NCI-H2227 (cell line): ENCODE measurements around the gene PDRG1.

Experiments
- DNase-seq: peaks from one replicate; lab custom pipeline; 2025; ENCODE audit not compliant: unreplicated experiment; lab: John Stamatoyannopoulos, UW

PDRG1 gene

DNA sequence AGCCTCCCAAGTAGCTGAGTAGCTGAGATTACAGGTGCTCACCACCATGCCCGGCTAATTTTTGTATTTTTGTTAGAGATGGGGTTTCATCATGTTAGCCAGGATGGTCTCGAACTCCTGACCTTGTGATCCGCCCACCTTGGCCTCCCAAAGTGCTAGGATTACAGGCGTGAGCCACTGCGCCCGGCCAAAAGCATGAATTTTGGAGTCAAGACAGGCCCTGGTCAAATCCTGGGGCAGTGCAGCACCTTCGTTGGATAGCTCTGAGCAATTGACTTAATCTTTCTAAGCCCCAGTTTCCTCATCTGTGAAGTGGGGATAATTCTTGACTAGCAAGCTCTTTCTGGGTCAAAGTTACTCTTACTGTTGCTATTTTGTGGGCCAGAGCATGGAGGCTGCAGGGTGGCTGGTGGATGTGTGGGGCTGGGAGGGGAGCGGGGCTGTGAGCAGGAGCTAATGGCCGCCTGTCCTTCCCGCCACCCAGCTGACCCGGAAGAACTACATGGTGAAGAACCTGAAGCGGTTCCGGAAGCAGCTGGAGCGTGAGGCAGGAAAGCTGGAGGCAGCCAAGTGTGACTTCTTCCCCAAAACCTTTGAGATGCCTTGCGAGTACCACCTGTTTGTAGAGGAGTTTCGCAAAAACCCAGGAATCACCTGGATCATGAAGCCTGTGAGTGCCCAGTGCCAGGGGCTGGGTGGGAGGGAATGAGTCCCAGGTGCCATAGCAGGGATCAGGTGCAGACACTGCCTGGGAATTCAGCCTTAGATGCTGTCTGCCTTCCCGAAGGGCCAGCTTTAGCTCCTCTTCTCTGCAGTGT is 42.4 kb downstream of the PDRG1 start:
- no peak for DNase-seq

DNA sequence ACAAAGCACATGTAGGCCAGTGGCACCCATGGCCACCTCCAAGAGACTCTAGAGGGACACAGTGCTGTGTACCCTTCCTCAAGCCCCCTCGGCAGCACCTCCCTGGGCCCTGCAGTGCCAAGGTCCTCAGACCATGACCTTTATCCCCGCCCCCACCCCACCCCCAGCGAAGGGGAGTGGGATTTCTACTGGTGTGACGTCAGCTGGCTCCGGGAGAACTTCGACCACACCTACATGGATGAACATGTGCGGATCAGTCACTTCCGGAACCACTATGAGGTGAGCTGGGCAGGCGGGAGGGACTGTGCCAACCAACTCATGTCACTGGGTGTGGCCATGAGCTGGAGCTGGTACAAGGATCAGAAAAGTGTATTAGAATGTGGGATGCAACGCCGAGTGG is 43.4 kb downstream of the PDRG1 start:
- DNase-seq = no peak

DNA sequence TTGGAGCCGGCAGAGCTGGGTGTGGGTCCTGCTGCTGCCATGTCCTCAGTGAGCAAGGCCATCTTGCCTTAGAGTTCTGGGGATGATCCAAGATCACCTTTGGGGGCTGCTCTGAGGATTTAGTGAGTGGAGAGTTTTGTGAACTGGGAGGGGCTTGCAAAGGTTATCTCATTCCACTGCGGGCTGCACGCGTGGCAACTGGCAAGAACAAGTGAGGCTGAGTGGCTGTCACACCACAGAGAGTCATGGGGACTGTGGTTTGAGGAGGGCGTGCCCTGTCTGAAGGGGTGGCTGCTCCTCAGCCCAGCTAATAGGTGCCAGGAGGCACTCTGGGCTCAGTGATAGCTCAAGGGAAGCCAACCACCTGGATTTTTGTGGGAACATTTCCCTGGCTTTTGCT is 43.8 kb downstream of the PDRG1 start:
- DNase-seq = no peak

DNA sequence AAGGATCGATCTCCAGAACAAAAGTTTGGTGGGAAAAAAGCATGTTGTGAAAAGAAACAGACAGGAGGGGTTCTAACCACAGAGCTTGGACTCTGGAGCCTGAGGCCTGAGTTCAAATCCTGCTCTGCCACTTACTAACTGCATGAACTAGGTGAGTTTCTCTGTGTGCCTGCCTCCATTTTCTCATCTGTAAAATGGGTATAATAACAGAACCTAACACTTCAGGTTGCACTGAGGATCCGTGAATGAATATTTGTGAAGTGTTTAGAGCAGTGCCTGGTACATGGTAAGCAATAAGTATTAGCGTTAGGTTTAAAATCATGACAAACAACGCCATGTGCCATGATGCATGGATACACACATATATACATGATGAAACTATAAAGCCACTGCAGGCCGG is 44.8 kb downstream of the PDRG1 start:
- no peak for DNase-seq

DNA sequence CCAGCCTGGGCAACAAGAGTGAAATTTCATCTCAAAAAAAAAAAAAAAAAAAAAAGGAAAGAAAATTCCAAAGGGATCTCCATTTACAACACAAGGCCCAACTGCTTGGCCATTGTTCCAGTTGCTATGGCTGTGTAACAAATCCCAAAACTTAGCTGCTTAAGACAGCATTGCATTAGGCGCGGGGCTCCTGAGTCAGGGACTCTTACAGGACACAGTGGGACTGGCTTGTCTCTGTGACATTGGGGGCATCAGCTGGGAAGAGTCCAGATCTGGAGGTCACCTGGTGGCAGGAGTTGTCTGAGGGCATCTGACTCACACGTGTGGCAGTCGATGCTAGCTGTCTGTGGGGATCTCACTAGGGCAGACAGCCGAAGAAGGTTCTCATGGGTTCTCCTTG is 45.8 kb downstream of the PDRG1 start:
- no peak for DNase-seq

DNA sequence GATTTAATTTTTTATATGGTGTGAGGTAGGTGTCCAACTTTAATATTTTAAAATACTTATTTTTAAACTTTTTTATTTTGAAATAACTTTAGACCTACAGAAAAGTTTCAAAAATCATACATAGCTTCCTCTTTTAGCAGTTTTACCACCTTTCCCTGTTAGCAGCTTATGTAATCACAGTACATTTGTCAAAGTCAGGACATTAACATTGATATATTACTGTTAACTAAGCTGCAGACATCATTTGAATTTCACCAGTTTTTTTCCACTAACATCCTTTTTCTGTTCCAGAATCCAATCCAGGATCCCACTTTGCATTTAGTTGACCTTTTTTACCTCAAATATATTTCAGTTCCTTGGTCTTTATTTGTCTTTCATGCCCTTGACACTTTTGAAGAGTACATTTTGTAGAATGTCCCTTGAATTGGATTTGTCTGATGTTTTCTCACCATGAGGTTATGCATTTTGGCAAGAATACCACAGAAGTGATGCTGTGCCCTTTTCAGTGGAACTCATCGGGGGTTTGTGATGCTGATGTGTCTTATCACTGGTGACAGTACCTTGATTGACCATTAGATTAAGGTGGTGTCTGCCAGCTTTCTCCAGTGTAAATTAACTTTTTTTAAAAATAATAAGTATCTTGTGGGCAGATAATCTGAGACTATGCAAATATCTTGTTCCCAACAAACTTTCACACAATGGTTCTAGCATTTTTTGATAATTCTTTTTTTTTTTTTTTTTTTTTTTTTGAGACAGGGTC is 48.0 kb downstream of the PDRG1 start:
- DNase-seq = no peak

DNA sequence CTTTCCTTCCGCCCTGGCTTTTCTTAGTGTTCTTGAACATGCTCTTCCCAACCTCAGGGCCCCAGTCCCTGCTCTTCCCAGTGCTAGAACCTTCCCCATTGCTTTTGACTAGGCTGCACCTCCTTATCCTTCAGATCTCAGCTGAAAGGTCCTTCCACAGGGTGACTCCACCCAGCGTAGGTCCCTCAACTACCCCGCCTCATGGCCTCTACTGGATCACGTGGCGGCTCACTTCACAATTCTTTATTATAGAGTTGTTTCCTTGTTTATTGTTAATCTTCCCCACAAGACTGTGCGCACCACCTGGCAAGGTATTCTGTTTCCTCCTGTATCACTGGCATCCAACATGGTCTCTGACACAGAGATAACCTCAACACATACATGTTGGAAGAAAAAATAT is 50.2 kb downstream of the PDRG1 start:
- DNase-seq = no peak

DNA sequence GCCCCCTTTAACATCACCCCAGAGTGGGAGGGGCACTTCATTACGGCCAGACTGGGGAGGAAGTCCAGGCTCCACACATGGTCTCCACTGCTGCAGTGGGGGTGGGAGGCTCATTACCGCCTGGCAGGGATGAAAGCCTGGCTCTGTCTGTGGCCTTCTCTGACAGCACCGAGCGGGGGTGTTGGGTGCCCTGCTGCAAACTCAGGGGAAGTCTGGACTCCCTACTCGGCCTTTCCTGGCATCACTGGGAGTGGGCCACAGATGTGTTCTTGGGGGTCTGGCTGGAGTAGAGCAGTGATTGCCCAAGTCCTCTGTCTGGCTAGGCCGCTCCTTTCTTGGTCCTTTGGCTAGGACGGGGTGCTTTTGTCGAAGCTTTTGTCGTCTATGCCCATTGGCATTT is 54.3 kb downstream of the PDRG1 start:
- DNase-seq = no peak

DNA sequence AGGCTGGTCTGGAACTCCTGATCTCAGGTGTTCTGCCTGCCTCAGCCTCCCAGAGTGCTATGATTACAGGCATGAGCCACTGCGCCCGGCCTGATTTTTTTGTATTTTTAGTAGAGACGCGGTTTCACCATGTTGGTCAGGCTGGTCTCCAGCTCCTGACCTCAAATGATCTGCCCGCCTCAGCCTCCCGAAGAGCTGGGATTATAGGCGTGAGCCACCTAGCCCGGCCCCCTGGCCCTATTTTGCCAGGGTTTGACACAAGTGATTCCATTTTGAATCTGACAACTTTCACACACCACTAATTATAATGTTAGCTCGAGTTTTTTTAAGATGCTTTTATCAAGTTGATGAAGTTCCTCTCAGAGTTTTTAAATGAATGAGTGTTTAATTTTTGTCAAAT is 55.8 kb downstream of the PDRG1 start:
- DNase-seq = no peak

DNA sequence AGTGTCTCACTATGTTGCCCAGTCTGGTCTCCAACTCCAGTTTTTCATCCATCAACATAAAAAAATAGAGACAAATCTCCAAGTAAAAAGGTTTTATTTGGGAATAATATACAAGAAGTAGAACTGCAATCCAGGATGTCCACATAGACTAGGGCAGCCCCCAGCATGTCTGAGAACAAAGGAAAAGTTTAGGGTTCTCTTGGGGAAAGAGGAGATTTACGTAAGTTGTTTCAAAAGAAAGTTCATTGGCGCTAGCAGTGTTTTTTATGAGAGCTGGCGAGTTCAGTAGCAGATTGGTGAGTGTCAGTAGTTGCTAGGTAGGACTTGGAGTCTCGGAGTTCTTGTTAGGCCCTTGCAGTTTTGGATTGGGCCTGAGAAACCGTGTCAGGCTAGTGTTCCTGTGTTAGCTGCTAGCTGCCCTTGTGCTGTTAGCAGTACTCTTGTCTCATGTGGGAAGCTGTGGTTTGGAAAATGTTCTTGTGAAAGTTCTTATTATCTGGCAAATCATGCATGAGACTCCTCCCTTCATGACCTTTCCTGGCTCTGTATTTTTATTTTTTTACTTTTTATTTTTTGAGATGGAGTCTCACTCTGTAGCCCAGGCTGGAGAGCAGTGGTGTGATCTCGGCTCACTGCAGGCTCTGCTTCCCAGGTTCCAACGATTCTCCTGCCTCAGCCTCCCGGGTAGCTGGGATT is 56.7 kb downstream of the PDRG1 start:
- no peak for DNase-seq
